ENCODE results near the gene MYO5A. TPM values are rescaled to one million over a fixed set of nuclear protein-coding genes. Genes with fewer than 3 reads are reported as not detected.

The MYO5A gene
- total and polyA plus RNA-seq, 9 of the 15 experiments (the other 6 are each of a cell fraction or from before 2014, with no cell fraction given), result 0.03 to 0.82 (median 0.40) TPM

GRCh38 chr15:52568601-52569585 is 40.2 kb upstream of the MYO5A start, which contains the start of gene ARPP19 (continued):
- TF ChIP-seq GATAD2B (IDR thresholded peaks at IDR 0.05; ENCODE audit: borderline replicate concordance) (peak; percentile 58; the same call in 1 of the 2 replicates), ELF4 (CRISPR knock-in tag; IDR thresholded peaks at IDR 0.05) (no peak), PTTG1 (tag; IDR thresholded peaks at IDR 0.05; ENCODE audit: low read depth) (no peak), ATF4 (CRISPR knock-in tag; IDR thresholded peaks at IDR 0.05) (0 out of 2 replicates have a peak, but pooled peaks have one; percentile 7), NKRF (IDR thresholded peaks at IDR 0.05; ENCODE audit: borderline replicate concordance) (peak; percentile 58; the same call in 1 of the 2 replicates), YBX1 (IDR thresholded peaks at IDR 0.05) (no peak), NR2C2 (CRISPR knock-in tag; IDR thresholded peaks at IDR 0.05) (peak; percentile 98), NR2C2 (tag; IDR thresholded peaks at IDR 0.05) (peak; percentile 99), ZNF12 (CRISPR knock-in tag; IDR thresholded peaks at IDR 0.05) (no peak), ASH1L (IDR thresholded peaks at IDR 0.05; ENCODE audit: borderline replicate concordance, low read depth, partially characterized antibody) (peak; percentile 47), NFIC (IDR thresholded peaks at IDR 0.05) (0 out of 2 replicates have a peak, but pooled peaks have one; percentile 7), ZNF586 (CRISPR knock-in tag; conservative IDR thresholded peaks at IDR 0.05) (no peak), RBM39 (optimal IDR thresholded peaks at IDR 0.05; ENCODE audit: low read depth, low read length) (no peak), RAD51 (IDR thresholded peaks at IDR 0.05; ENCODE audit: borderline replicate concordance, low read depth) (no peak), FOS (IDR thresholded peaks at IDR 0.05; ENCODE audit: extremely low read depth, insufficient read length) (no peak), ZNF217 (CRISPR knock-in tag; IDR thresholded peaks at IDR 0.05) (no peak), NFE2 (IDR thresholded peaks at IDR 0.05; ENCODE audit: low read depth) (no peak), WHSC1 (IDR thresholded peaks at IDR 0.05; ENCODE audit: low read length) (no peak), CEBPB (tag; IDR thresholded peaks at IDR 0.05) (no peak), MTA3 (IDR thresholded peaks at IDR 0.05; ENCODE audit: borderline replicate concordance) (peak; percentile 71; the same call in 1 of the 2 replicates), SREBF2 (CRISPR knock-in tag; IDR thresholded peaks at IDR 0.05) (no peak), RBM22 (IDR thresholded peaks at IDR 0.05; ENCODE audit: low read depth, low read length, poor library complexity, severe bottlenecking) (peak; percentile 70), ZNF584 (CRISPR knock-in tag; IDR thresholded peaks at IDR 0.05; ENCODE audit: low read depth) (no peak)

All from K562 (cell line).